ENCODE measurements around the gene EVI5.

The EVI5 gene

GRCh38 chr1:92481971-92482664 is 302.8 kb downstream of the EVI5 start:
- DNase-seq (ENCODE audit: insufficient read length) (no peak), FAIRE-seq (peak; percentile 88)
- no peak for TF ChIP-seq POLR2AphosphoS5 (IDR thresholded peaks at IDR 0.05; ENCODE audit: low read depth, low read length)
- TF ChIP-seq TAF1 (IDR thresholded peaks at IDR 0.05; ENCODE audit: borderline replicate concordance, low read depth, low read length): no peak
- no peak for TF ChIP-seq POLR2A (IDR thresholded peaks at IDR 0.05; ENCODE audit: low read depth, low read length)

- FAIRE-seq (no peak), DNase-seq (ENCODE audit: insufficient read length) (no peak)
- TF ChIP-seq POLR2AphosphoS5 (IDR thresholded peaks at IDR 0.05; ENCODE audit: low read depth, low read length): no peak
- no peak for TF ChIP-seq TAF1 (IDR thresholded peaks at IDR 0.05; ENCODE audit: borderline replicate concordance, low read depth, low read length)
- no peak for TF ChIP-seq POLR2A (IDR thresholded peaks at IDR 0.05; ENCODE audit: low read depth, low read length)
Observed at GRCh38 chr1:92481599-92481925, 303.3 kb downstream of the EVI5 start.

GRCh38 chr1:92480813-92481598 is 303.9 kb downstream of the EVI5 start:
- DNase-seq (ENCODE audit: insufficient read length) (no peak), FAIRE-seq (no peak)
- TF ChIP-seq TAF1 (IDR thresholded peaks at IDR 0.05; ENCODE audit: borderline replicate concordance, low read depth, low read length) (no peak), POLR2AphosphoS5 (IDR thresholded peaks at IDR 0.05; ENCODE audit: low read depth, low read length) (no peak), POLR2A (IDR thresholded peaks at IDR 0.05; ENCODE audit: low read depth, low read length) (no peak)

- no peak for FAIRE-seq
- no peak for TF ChIP-seq TAF1 (IDR thresholded peaks at IDR 0.05; ENCODE audit: borderline replicate concordance, low read depth, low read length)
- no peak for TF ChIP-seq POLR2A (IDR thresholded peaks at IDR 0.05; ENCODE audit: low read depth, low read length)
- TF ChIP-seq POLR2AphosphoS5 (IDR thresholded peaks at IDR 0.05; ENCODE audit: low read depth, low read length): no peak
- DNase-seq (ENCODE audit: insufficient read length): no peak
Observed at GRCh38 chr1:92480200-92480812, 304.6 kb downstream of the EVI5 start.

- no peak for FAIRE-seq
- DNase-seq (ENCODE audit: insufficient read length): no peak
- no peak for TF ChIP-seq POLR2A (IDR thresholded peaks at IDR 0.05; ENCODE audit: low read depth, low read length)
- TF ChIP-seq TAF1 (IDR thresholded peaks at IDR 0.05; ENCODE audit: borderline replicate concordance, low read depth, low read length): no peak
- no peak for TF ChIP-seq POLR2AphosphoS5 (IDR thresholded peaks at IDR 0.05; ENCODE audit: low read depth, low read length)
Observed at GRCh38 chr1:92479587-92479986, 305.3 kb downstream of the EVI5 start.

GRCh38 chr1:92478393-92478792 is 306.5 kb downstream of the EVI5 start:
- TF ChIP-seq POLR2A (IDR thresholded peaks at IDR 0.05; ENCODE audit: low read depth, low read length) (no peak), TAF1 (IDR thresholded peaks at IDR 0.05; ENCODE audit: borderline replicate concordance, low read depth, low read length) (no peak), POLR2AphosphoS5 (IDR thresholded peaks at IDR 0.05; ENCODE audit: low read depth, low read length) (no peak)
- FAIRE-seq (no peak), DNase-seq (ENCODE audit: insufficient read length) (no peak)

GRCh38 chr1:92476071-92476631 is 308.8 kb downstream of the EVI5 start:
- TF ChIP-seq TAF1 (IDR thresholded peaks at IDR 0.05; ENCODE audit: borderline replicate concordance, low read depth, low read length): no peak
- TF ChIP-seq POLR2A (IDR thresholded peaks at IDR 0.05; ENCODE audit: low read depth, low read length): no peak
- TF ChIP-seq POLR2AphosphoS5 (IDR thresholded peaks at IDR 0.05; ENCODE audit: low read depth, low read length): no peak
- DNase-seq (ENCODE audit: insufficient read length) (peak; percentile 27), FAIRE-seq (peak; percentile 86)

- no peak for DNase-seq (ENCODE audit: insufficient read length)
- TF ChIP-seq POLR2AphosphoS5 (IDR thresholded peaks at IDR 0.05; ENCODE audit: low read depth, low read length): no peak
- no peak for TF ChIP-seq POLR2A (IDR thresholded peaks at IDR 0.05; ENCODE audit: low read depth, low read length)
- no peak for TF ChIP-seq TAF1 (IDR thresholded peaks at IDR 0.05; ENCODE audit: borderline replicate concordance, low read depth, low read length)
- peak; percentile 54 for FAIRE-seq
Observed at GRCh38 chr1:92475029-92475428, 309.9 kb downstream of the EVI5 start.

- peak; percentile 73 for FAIRE-seq
- DNase-seq (ENCODE audit: insufficient read length): no peak
- TF ChIP-seq TAF1 (IDR thresholded peaks at IDR 0.05; ENCODE audit: borderline replicate concordance, low read depth, low read length) (no peak), POLR2A (IDR thresholded peaks at IDR 0.05; ENCODE audit: low read depth, low read length) (no peak), POLR2AphosphoS5 (IDR thresholded peaks at IDR 0.05; ENCODE audit: low read depth, low read length) (no peak)
Observed at GRCh38 chr1:92473781-92474495, 311.0 kb downstream of the EVI5 start.

GRCh38 chr1:92470216-92470615 is 314.7 kb downstream of the EVI5 start:
- FAIRE-seq (no peak), DNase-seq (ENCODE audit: insufficient read length) (no peak)
- TF ChIP-seq TAF1 (IDR thresholded peaks at IDR 0.05; ENCODE audit: borderline replicate concordance, low read depth, low read length) (no peak), POLR2AphosphoS5 (IDR thresholded peaks at IDR 0.05; ENCODE audit: low read depth, low read length) (no peak), POLR2A (IDR thresholded peaks at IDR 0.05; ENCODE audit: low read depth, low read length) (no peak)
